H9 (cell line): ENCODE data around the gene NPR1. TPM values are rescaled to one million over a fixed set of nuclear protein-coding genes. Genes with fewer than 3 reads are reported as not detected.

Experiments used
- DNase-seq: peaks from one replicate; pipeline ENCODE4 v3.0.0-alpha.2; 2017
- H2AFZ ChIP-seq: one replicate; pipeline ENCODE4 v1.6.1; 2013; ENCODE audit warnings: mild to moderate bottlenecking, low read length, control low read depth, moderate library complexity
- H2AK5ac ChIP-seq: 2 replicates; pipeline ENCODE4 v1.6.1; 2013; ENCODE audit warnings: low read length, control low read depth, mixed read lengths; ENCODE audit not compliant: insufficient read length
- H2BK120ac ChIP-seq: one replicate; pipeline ENCODE4 v1.6.1; 2013; ENCODE audit warnings: low read depth, mild to moderate bottlenecking, low read length, control low read depth, inconsistent platforms; ENCODE audit not compliant: poor library complexity, severe bottlenecking
- H2BK12ac ChIP-seq: 2 replicates; pipeline ENCODE4 v1.6.1; 2013; ENCODE audit warnings: low read length, control low read depth, mixed read lengths, low read depth; ENCODE audit not compliant: insufficient read length
- H2BK15ac ChIP-seq: 2 replicates; pipeline ENCODE4 v1.6.1; 2013; ENCODE audit warnings: low read depth, low read length, control low read depth
- H2BK20ac ChIP-seq: one replicate; pipeline ENCODE4 v1.6.1; 2013; ENCODE audit warnings: low read depth, mild to moderate bottlenecking, low read length, control low read depth, inconsistent platforms; ENCODE audit not compliant: poor library complexity, severe bottlenecking
- H2BK5ac ChIP-seq: 2 replicates; pipeline ENCODE4 v1.6.1; 2013; ENCODE audit warnings: low read length, control low read depth, mixed read lengths; ENCODE audit not compliant: insufficient read length
- H3K14ac ChIP-seq: 2 replicates; pipeline ENCODE4 v1.6.1; 2013; ENCODE audit warnings: low read length, control low read depth; ENCODE audit not compliant: insufficient read depth
- H3K18ac ChIP-seq: 2 replicates; pipeline ENCODE4 v1.6.1; 2013; ENCODE audit warnings: low read depth, mild to moderate bottlenecking, mixed read lengths, low read length, control low read depth; ENCODE audit not compliant: insufficient read length
- H3K23ac ChIP-seq: 2 replicates; pipeline ENCODE4 v1.6.1; 2013; ENCODE audit warnings: low read length, control low read depth, mixed read lengths, low read depth; ENCODE audit not compliant: insufficient read length
- H3K23me2 ChIP-seq: 2 replicates; pipeline ENCODE4 v1.6.1; 2013; ENCODE audit warnings: low read depth, mild to moderate bottlenecking, mixed read lengths, low read length, control low read depth; ENCODE audit not compliant: insufficient read length, poor library complexity, severe bottlenecking
- H3K27ac ChIP-seq: 2 replicates; pipeline ENCODE4 v1.5.1; 2013; ENCODE audit warnings: low read length, control low read depth, mixed read lengths, low read depth; ENCODE audit not compliant: insufficient read length
- H3K27me3 ChIP-seq: 2 replicates; pipeline ENCODE4 v1.6.1; 2013; ENCODE audit warnings: low read length, control low read depth, inconsistent platforms; ENCODE audit not compliant: insufficient read depth
- H3K4ac ChIP-seq: 2 replicates; pipeline ENCODE4 v1.6.1; 2013; ENCODE audit warnings: low read depth, mild to moderate bottlenecking, control low read depth, inconsistent platforms, low read length, moderate library complexity
- H3K4me1 ChIP-seq: 2 replicates; pipeline ENCODE4 v1.6.1; 2013; ENCODE audit warnings: low read length, control low read depth, inconsistent platforms; ENCODE audit not compliant: insufficient read depth
- H3K4me2 ChIP-seq: 2 replicates; pipeline ENCODE4 v1.6.1; 2013; ENCODE audit warnings: low read length, control low read depth, mixed read lengths; ENCODE audit not compliant: insufficient read length, insufficient read depth
- H3K56ac ChIP-seq: 2 replicates; pipeline ENCODE4 v1.6.1; 2013; ENCODE audit warnings: low read depth, mild to moderate bottlenecking, mixed read lengths, low read length, control low read depth; ENCODE audit not compliant: insufficient read length
- H3K79me1 ChIP-seq: 2 replicates; pipeline ENCODE4 v1.6.1; 2013; ENCODE audit warnings: low read depth, mild to moderate bottlenecking, moderate library complexity, low read length, control low read depth, inconsistent platforms; ENCODE audit not compliant: insufficient read depth, poor library complexity, severe bottlenecking
- H3K79me2 ChIP-seq: 2 replicates; pipeline ENCODE4 v1.6.1; 2013; ENCODE audit warnings: low read length, control low read depth, inconsistent platforms; ENCODE audit not compliant: insufficient read depth
- H3K9ac ChIP-seq: 2 replicates; pipeline ENCODE4 v1.6.1; 2013; ENCODE audit warnings: low read length, control low read depth, mixed read lengths; ENCODE audit not compliant: insufficient read length; ENCODE audit errors: extremely low read depth
- H3K9me3 ChIP-seq: one replicate; pipeline ENCODE4 v1.6.1; 2013; ENCODE audit warnings: low read depth, low read length, inconsistent platforms; ENCODE audit not compliant: control insufficient read depth
- H3T11ph ChIP-seq: one replicate; pipeline ENCODE4 v1.6.1; 2013; ENCODE audit warnings: mild to moderate bottlenecking, low read length, control low read depth, inconsistent platforms
- H4K20me1 ChIP-seq: one replicate; pipeline ENCODE4 v1.6.1; 2013; ENCODE audit not compliant: control insufficient read depth, insufficient read length, insufficient read depth
- H4K5ac ChIP-seq: 2 replicates; pipeline ENCODE4 v1.6.1; 2013; ENCODE audit warnings: low read depth, mild to moderate bottlenecking, mixed read lengths, low read length, control low read depth; ENCODE audit not compliant: insufficient read length
- H4K8ac ChIP-seq: replicated peaks from 2 replicates; pipeline ENCODE4 v1.6.1; 2013; ENCODE audit warnings: low read length, control low read depth, mixed read lengths, low read depth; ENCODE audit not compliant: insufficient read length
- H4K91ac ChIP-seq: 2 replicates; pipeline ENCODE4 v1.6.1; 2013; ENCODE audit warnings: low read depth, mild to moderate bottlenecking, moderate library complexity, mixed read lengths, low read length, control low read depth; ENCODE audit not compliant: insufficient read length
- H3K27ac Mint-ChIP-seq, 3 experiments: 2 replicates in 2 of 3; 3 replicates in 1 of 3; pipeline ENCODE4 v1.8.0; 2020 to 2021; ENCODE audit warnings: mixed read lengths in 3 of 3, mild to moderate bottlenecking in 1 of 3, moderate library complexity in 1 of 3
- H3K27me3 Mint-ChIP-seq: 2 replicates; pipeline ENCODE4 v1.8.0; 2021; ENCODE audit warnings: low read depth, mild to moderate bottlenecking, moderate library complexity, mixed read lengths
- H3K36me3 Mint-ChIP-seq, 3 experiments: 2 replicates in 2 of 3; 3 replicates in 1 of 3; pipeline ENCODE4 v1.8.0; 2020 to 2021; ENCODE audit warnings: low read depth in 3 of 3, mixed read lengths in 3 of 3; ENCODE audit not compliant: insufficient read depth in 1 of 3
- H3K4me1 Mint-ChIP-seq, 2 experiments: 2 replicates each; pipeline ENCODE4 v1.8.0; 2020; ENCODE audit warnings: mixed read lengths in 2 of 2
- H3K4me3 Mint-ChIP-seq, 2 experiments: 2 replicates in 1 of 2; 3 replicates in 1 of 2; pipeline ENCODE4 v1.8.0; 2020 to 2021; ENCODE audit warnings: mild to moderate bottlenecking in 2 of 2, mixed read lengths in 2 of 2, moderate library complexity in 1 of 2
- H3K9me3 Mint-ChIP-seq, 2 experiments: 2 replicates in 1 of 2; 3 replicates in 1 of 2; pipeline ENCODE4 v1.8.0; 2020; ENCODE audit warnings: mild to moderate bottlenecking in 2 of 2, mixed read lengths in 2 of 2, moderate library complexity in 1 of 2
- WGBS: extraction: QIAGEN DNeasy Blood & Tissue Kit; methylation state at CpG from one replicate; pipeline ENCODE4 v1.1.7; 2013; ENCODE audit warnings: missing lambda C conversion rate, low lambda C conversion rate, mixed read lengths; ENCODE audit not compliant: insufficient read length; ENCODE audit errors: extremely low coverage; 5-methylcytosine and 5-hydroxymethylcytosine counted together
- total RNA-seq: library from RNA; stranded (reverse); gene quantifications from 2 replicates; pipeline ENCODE4 v1.2.1, GENCODE V29; 2021
- TF ChIP-seq, protein P1 (sequence below): fragments of 200-600 bp; sonication (generic); conservative IDR thresholded peaks from 3 replicates; pipeline ENCODE4 v1.8.0; 2021; ENCODE audit warnings: antibody characterized with exemption, mild to moderate bottlenecking

NPR1 gene
- total RNA-seq, 1 experiment from 2014 or later = 8.6 TPM

DNA sequence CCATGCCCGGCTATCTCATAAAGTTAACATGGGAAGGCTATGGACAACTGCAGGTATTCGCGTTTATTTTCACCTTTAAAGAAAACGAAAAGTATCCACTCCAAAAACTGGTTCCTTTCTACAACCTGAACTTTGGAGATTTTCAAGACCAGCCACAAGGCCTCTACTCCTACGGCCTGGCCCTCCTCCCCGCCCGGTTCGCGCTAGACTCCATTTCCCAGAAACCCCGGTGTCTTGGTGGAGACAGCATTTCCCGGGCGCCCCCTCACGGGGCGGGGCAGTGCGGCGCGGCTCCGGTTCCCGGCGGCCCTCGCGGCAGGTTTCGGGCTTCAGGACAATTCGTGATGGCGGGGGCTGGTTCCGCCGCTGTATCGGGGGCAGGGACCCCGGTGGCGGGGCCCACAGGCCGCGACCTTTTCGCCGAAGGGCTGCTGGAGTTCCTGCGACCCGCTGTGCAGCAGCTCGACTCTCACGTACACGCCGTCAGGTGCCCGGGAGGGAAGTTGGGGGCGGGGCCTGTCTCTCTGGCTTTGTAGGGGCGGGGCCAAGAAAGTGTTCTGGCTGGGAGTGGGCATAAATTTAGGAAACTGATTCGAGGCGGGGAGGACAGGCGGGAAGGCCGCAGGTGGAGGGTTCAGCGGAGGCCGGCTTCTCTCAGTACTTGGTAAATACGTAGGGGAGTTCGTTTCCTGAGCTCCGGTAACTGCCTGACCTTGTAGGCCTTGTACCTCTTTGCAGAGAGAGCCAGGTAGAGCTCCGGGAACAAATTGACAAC is 19.9 kb upstream of the NPR1 start, which contains the start of gene SNAPIN:
Gene SNAPIN, plus strand, starts transcription at position 304 of the 775 bp plus-strand sequence. Its CDS starts 41 bp downstream, at position 345.
- no peak within 1 kb of the TSS for H2BK120ac ChIP-seq
- H3K9me3 ChIP-seq = no peaks in the 10 kb centered on the region
- no peak within 1 kb of the TSS for H3K4ac ChIP-seq
- H3K4me1 ChIP-seq = 0 out of 2 replicates have a peak, but pooled peaks cover 2% of the 10 kb centered on the region
- H2BK15ac ChIP-seq = no peak within 1 kb of the TSS
- H2BK5ac ChIP-seq = no peak within 1 kb of the TSS
- H3K23ac ChIP-seq = no peak within 1 kb of the TSS
- Mint-ChIP-seq H3K9me3 (no peaks in the 10 kb centered on the region; a peak in 1 of 5 replicates), H3K4me3 (peak within 1 kb of the TSS; percentile 94 to 95), H3K27me3 (no peaks in the 10 kb centered on the region), H3K36me3 (peaks cover 14 to 35% (median 26%) of the 10 kb centered on the region in 3 experiments), H3K27ac (peak within 1 kb of the TSS; percentile 89 to 95 (median 90)), H3K4me1 (peaks cover 9% of the 10 kb centered on the region in 2 experiments)
- peak within 1 kb of the TSS; percentile 94 for H3K4me2 ChIP-seq
- H3K23me2 ChIP-seq = peaks cover 5% of the 10 kb centered on the region
- H3K9ac ChIP-seq = peak within 1 kb of the TSS; percentile 81
- no peak within 1 kb of the TSS for H2AFZ ChIP-seq
- H3K27me3 ChIP-seq = no peaks in the 10 kb centered on the region
- peaks cover 5% of the 10 kb centered on the region for H3K79me1 ChIP-seq
- TF ChIP-seq, protein P1, sequence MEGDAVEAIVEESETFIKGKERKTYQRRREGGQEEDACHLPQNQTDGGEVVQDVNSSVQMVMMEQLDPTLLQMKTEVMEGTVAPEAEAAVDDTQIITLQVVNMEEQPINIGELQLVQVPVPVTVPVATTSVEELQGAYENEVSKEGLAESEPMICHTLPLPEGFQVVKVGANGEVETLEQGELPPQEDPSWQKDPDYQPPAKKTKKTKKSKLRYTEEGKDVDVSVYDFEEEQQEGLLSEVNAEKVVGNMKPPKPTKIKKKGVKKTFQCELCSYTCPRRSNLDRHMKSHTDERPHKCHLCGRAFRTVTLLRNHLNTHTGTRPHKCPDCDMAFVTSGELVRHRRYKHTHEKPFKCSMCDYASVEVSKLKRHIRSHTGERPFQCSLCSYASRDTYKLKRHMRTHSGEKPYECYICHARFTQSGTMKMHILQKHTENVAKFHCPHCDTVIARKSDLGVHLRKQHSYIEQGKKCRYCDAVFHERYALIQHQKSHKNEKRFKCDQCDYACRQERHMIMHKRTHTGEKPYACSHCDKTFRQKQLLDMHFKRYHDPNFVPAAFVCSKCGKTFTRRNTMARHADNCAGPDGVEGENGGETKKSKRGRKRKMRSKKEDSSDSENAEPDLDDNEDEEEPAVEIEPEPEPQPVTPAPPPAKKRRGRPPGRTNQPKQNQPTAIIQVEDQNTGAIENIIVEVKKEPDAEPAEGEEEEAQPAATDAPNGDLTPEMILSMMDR = no peak; the same call in 2 of the 3 replicates
- no peak within 1 kb of the TSS for H4K91ac ChIP-seq
- H4K20me1 ChIP-seq = no peaks in the 10 kb centered on the region
- no peak within 1 kb of the TSS for H2BK20ac ChIP-seq
- peak; percentile 93 for DNase-seq
- no peak within 1 kb of the TSS for H2AK5ac ChIP-seq
- no peak within 1 kb of the TSS for H3K56ac ChIP-seq
- H2BK12ac ChIP-seq = no peak within 1 kb of the TSS
- no peak within 1 kb of the TSS for H4K5ac ChIP-seq
- no peaks in the 10 kb centered on the region; the same call in 1 of the 2 replicates for H3K79me2 ChIP-seq
- WGBS = no CpG with 5 or more reads among the region's 53 CpGs
- H3K14ac ChIP-seq = peak within 1 kb of the TSS; percentile 93
- no peak within 1 kb of the TSS for H4K8ac ChIP-seq
- peak within 1 kb of the TSS; percentile 94 for H3K18ac ChIP-seq
- H3K27ac ChIP-seq = no peak within 1 kb of the TSS
- H3T11ph ChIP-seq = no peak within 1 kb of the TSS
